ENCODE measurements around the gene IGBP1.
"Not testable (repeated sequence)": the region's sequence is repeated elsewhere in the genome, so short reads cannot be mapped to it uniquely, and the experiment has no call there.

Gene IGBP1

DNA sequence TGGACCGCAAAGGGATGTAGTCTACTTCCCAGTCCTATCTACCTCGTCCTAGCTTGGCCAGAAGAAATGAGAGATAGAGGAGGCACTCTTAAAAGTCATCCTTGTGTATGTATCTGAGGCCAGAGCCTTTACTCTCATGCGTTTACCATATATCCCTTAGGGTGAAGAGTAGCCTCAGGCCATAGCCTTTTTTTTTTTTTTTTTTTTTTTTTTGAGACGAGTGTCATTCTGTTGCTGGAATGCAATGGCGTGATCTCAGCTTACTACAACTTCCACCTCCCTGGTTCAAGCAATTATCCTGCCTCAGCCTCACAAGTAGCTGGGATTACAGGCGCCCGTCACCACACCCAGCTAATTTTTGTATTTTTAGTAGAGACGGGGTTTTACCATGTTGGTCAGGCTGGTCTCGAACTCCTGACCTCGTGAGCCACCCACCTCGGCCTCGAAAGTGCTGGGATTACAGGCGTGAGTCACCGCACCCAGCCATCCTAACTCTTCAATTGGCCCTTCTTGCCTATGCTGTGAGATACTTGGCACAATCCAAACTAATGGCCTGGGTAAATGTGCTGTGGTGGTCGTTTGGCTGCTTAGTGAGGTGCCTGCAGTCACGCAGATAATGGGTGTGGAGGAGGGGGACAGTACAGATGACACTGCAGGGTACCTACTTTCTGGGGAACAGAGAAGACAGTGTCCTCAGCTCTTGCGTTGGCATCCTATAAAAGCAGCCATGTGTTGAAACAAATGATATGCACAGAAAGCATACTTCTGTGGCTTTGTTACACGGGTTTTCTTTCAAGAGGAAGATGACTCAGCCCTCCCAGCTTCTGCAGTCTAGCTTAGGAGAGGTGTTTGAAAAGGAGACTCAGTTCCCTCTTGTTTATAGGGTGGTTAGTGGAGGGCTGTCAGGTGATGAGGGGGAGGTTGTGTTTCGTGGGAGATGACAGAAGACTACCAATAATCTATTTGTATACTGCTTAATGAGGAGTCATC lies 33.6 kb downstream of the IGBP1 start:
- no peak for DNase-seq (ENCODE audit: low read depth in 3 of 3, low spot score in 1 of 3)

DNA sequence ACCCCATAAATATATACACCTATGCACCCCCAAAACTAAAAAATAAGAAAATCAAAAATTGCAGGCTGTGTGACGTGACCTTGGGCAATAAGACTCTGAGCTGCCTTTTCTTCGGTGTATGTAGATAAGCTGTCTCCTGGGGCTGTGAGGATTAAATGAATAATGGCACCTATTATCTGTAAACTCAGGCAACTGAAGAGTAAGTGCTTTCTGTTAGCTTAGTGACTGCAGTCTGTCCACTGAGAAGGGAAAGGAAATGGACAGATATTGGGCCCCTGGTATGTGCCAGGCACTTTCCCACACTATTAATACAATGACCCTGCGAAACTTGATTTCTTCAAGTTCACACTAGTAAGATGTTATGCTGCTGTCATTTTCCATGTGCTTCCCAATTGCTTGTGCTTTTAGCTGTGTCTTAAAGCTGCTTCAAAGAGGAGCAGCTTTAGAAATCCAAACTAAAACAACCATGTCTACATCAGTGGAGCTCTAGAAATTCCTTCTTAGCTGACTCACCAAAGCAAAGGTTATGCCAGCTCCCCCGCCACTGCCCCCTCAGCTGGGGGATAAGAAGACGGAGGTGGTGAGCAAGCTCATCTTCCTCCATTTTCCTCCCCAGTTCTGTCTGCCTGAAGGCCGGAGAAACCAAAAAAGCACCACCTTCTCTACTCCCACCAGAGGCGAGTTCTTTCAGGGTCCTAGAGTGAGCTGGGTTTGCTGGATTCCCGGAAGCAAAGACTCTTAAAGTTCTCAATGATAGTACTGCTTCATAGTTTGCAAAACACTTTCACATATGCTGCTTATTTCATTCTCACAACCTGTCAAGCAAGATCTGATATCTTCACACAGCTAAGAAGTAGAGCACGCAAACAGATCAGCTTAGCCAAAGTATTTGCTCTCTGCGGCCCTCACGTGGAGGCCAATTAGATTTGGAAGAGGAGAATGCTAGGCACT lies 35.3 kb downstream of the IGBP1 start:
- DNase-seq (ENCODE audit: low read depth in 3 of 3, low spot score in 1 of 3) = no peak

DNA sequence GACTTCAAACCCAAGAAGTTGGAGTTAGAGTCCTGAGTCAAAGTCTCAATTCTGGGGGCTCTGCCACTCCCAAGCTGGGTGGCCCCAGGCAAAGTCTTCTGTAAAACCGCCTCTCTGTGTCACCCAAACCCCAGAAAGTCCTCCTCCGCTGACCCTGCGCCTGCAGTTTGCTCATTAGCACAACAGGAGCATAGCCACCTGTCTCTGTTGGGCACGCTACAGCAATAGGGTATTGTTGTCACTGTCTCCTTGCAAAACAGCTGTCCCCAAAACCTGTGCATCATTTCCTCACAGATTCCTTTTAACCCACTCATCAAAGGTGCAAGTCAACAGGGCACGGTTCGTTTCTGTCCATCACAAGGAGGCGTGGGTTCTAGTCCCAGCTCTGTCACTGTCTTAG lies 36.0 kb downstream of the IGBP1 start:
- DNase-seq (ENCODE audit: low read depth in 3 of 3, low spot score in 1 of 3) = no peak

DNA sequence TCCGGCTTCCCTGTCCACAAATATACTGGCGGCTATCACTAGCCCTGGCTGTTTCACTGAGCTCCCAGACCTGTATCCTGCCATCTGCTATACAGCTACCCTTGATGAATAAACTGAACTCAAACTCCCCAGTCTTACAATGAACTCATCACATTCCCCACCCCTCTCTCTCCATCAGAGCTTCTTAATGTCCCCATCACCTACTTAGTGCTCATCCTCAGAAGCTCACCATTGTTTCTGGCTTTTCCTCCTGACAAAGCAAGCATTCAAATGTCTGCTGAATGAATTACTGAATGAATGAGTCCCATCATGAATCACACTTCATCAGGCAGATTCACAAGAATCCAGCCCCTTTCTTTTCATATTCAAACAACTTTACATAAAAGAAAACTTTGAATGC lies 38.4 kb downstream of the IGBP1 start:
- no peak for DNase-seq (ENCODE audit: low read depth in 3 of 3, low spot score in 1 of 3)

DNA sequence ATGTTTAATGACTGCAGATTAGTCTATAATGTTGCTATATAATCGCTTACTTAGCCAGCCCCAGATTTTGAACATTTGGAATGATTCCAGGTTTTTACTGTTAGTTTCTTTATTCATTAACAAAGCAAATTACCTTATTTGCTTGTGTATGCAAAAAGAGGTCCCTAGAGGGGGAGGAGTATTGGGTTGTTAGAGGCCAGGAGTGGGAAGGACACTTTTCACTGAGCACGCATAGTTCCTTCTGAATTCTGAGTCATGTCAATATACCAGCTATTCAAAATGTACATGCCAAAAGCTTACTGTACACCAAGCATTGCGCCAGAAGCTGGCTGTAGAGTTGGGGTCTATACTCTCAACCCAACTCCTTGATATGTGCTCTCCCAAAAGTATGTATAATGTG lies 39.0 kb downstream of the IGBP1 start:
- DNase-seq (ENCODE audit: low read depth in 3 of 3, low spot score in 1 of 3) = no peak

DNA sequence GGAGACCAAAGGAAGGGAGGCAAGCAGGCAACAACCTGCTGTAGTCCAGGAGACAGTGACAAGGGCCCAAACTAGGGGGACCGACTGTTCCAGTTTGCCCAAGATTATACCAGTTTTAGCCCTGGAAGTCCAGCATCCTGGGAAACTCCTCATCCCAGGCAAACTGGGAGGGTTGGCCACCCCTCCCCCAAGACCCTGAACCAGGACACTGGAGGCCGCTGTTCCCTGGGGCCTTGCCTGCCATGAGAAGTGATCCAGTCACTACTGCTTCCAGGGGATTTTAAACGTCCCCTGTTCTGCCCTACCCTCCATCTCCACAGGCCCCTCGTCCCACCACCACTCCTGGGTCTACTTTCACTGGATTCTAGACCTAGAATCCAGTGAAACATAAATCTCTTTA lies 39.7 kb downstream of the IGBP1 start:
- no peak for DNase-seq (ENCODE audit: low read depth in 3 of 3, low spot score in 1 of 3)

DNA sequence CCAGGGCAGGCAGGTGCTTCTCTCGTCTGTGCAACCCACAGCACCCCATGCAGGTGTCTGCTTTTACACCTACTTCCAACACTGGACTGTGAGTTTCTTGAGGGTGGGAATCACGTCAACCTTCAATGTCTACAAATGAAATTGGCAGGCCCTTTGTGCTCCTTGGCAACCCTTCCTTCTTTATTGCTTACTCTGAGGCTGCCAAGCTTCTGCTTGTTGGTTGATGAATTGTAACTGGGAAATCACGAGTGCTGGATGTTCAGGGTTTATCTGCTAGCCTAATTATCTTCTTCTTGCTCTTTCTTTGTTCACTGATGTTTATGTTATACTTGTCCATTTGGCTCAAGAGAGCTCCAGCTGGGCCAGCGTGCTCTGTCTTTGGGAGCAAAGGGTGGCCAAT lies 41.5 kb downstream of the IGBP1 start:
- no peak for DNase-seq (ENCODE audit: low read depth in 3 of 3, low spot score in 1 of 3)

DNA sequence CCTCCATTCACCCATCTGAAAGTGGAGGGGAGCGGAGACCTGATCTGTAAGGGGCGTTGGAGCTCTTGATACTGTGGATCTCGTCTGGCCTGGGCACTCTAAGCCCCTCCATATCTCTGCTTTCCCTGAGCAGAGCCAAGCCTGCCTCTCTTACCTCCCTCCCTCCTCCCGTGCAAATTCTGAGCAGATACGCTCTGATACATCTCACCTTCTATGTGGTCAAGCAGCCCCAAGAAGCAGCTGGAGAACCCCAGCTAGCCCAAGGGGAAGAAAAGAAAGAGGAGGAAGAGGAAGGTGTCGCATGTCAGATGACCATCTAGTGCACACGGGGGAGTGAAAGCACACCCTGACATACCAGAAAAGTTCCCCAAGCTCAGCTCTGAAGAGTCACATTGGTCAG lies 42.1 kb downstream of the IGBP1 start:
- no peak for DNase-seq (ENCODE audit: low read depth in 3 of 3, low spot score in 1 of 3)

DNA sequence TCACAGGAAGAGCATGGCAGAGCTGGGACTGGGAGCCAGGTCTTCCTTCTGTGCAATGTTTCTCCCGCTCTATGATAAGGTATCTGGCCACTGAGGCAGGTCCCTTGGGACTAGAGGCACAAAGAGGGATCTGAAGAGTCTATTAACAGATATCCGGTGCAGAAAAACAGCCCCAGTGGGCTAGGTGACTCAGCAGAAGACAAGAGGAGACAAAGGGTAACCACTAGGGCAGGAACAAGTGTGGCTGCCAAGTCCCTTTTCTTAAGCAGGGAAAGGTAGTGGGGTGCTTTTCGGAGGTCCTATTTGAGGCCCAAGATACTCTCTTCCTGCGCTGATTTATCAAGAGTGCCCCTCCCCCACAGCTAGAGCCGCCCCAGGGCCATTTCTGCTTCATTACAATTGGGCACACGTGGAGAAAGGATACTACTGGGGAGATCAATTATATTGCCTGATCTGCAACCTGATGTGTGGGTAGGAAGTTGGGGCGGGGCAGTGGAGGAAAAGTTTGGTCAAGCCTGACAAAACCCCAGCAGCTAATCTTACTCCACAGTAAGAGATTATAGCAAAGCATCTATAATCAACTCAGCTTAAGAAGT lies 43.8 kb downstream of the IGBP1 start, which contains the start of gene DGAT2L6:
TSS of gene DGAT2L6 (plus strand) at position 546 of the 596 bp plus-strand sequence. CDS start 100 bp downstream, outside the sequence.
- no peak for DNase-seq (ENCODE audit: low read depth in 3 of 3, low spot score in 1 of 3)

DNA sequence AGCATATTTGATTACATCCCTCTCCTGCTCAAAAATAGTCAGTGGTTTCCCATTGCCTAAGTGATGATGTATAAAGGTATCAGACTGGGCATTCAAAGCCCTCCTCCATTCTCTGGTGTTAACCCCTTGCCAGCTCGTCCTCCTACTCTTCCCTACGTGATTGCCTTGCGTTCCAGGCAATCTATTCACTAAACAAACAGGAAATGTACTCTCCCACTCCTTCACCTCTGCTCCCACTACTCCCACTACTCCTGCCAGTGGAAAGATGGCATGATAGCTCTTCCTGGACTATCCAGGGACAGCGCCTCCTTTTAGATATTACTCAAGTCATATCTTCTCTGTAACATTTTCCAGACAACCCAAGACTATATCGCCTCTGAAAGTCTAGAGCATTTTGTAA lies 49.8 kb downstream of the IGBP1 start:
- no peak for DNase-seq (ENCODE audit: low read depth in 3 of 3, low spot score in 1 of 3)

DNA sequence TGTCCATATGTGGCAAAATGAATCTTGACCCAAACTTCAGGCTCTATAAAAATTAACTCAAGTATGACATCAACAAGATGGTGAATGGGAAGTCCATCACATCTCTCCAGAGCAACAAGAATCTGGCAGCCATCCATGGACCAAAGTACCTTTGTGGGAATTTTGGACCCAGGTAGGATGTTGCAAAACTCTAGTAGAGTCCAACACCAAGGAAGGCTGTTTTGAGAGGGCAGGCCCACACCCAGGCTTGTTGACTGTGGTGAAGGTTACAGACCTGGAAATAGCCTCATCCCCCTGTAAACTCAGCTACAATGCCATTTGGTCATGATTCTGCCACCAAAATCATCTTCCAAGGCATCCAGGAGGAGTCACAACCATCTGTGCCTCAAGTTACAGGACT lies 57.0 kb downstream of the IGBP1 start:
- DNase-seq (ENCODE audit: low read depth in 3 of 3, low spot score in 1 of 3) = no peak

DNA sequence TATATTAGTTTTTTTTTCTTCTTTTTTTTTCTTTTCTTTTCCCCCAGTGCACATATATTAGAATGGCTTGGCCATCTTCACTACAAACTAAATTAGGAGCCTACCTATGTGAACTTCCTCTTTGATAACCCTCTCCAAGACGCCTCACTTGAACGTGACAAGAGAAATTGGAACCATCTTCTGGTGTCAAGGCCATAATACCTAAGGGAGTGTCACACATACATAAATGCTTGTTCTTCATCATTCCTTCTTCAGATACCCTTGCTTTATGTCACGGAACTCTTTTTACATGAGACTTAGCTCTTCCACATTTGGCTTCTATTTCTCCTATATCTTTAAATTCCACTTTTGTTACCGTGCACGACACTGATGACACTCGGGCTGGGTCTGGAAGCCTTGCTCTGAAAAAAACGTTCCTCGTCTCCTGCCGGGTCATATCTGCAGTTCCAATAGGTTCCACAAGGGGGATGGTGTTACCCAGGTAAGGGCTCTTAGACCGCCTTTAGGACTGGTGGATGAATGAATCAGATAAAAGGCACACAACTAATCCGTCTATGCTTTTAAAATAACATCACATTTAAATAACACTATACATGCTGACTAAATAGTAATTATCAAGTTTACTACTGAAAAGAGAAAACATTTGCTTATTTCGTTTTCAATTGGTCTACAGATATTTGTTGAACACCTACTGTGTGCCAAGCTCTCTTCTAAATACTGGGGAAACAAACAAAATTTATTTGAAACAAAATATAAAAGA lies 63.9 kb downstream of the IGBP1 start:
- peak; percentile 5 to 44 (median 17) for DNase-seq (ENCODE audit: low read depth in 3 of 3, low spot score in 1 of 3)

DNA sequence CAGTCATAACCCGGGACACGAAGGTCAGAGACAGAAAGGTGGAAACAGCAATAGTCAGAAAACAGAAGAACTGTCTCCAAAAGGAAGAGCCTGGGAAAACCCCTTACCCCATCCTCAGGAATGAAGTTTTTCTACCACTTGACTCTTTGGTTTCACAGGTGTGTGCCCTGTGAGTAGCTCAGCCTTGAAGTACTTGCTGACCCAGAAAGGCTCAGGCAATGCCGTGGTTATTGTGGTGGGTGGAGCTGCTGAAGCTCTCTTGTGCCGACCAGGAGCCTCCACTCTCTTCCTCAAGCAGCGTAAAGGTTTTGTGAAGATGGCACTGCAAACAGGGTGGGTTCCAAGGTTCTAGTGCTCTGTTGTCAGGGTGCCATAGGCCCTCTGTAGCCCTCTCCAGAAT lies 68.5 kb downstream of the IGBP1 start:
- no peak for DNase-seq (ENCODE audit: low read depth in 3 of 3, low spot score in 1 of 3)

DNA sequence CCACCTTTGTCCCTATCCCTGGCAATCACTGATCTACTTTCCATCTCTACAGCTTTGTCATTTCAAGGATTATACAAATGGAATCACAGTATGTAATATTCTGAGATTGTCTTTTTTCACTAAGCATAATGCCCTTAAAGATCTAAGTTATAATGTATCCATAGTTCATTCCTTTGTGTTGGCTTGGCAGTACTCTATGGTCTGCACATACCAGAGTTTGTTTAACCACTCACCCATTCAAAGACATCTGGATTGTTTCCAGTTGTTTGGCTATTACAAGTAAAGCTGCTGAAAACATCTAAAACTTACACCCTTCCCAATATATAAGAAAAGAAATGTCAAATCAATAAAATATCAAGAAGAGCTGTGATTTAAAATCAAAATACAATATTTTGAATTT lies 75.2 kb downstream of the IGBP1 start:
- DNase-seq (ENCODE audit: low read depth in 3 of 3, low spot score in 1 of 3) = no peak

DNA sequence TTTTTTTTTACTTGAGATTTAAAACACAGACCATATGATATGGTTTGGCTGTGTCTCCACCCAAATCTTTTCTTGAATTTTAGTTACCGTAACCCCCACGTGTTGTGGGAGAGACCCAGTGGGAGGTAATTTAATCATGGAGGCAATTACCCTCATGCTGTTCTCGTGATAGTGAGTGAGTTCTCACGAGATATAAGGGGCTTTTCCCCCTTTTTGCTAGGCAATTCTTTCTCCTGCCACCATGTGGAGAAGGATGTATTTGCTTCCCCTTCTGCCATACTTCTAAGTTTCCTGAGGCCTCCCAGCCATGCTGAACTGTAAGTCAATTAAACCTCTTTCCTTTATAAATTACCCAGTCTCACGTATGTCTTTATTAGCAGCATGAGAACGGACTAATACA lies 76.3 kb downstream of the IGBP1 start:
- not testable (repeated sequence) for DNase-seq (ENCODE audit: low read depth in 3 of 3, low spot score in 1 of 3)
